KMS-11 (cell line): ENCODE measurements around the gene ZBTB20.

Source experiments
- H2AFZ ChIP-seq: fragments of 200-600 bp; sonication (generic); 2 replicates; pipeline ENCODE4 v1.6.1; 2016; ENCODE audit warnings: antibody characterized with exemption, mixed run types, low read depth
- H3K27ac ChIP-seq: fragments of 200-600 bp; sonication (generic); 2 replicates; pipeline ENCODE4 v1.6.1; 2016; ENCODE audit warnings: mild to moderate bottlenecking, mixed run types
- H3K27me3 ChIP-seq: fragments of 200-600 bp; sonication (generic); 2 replicates; pipeline ENCODE4 v1.6.1; 2017; ENCODE audit warnings: mild to moderate bottlenecking, low read depth, mixed run types, moderate library complexity; ENCODE audit not compliant: insufficient read depth
- H3K36me3 ChIP-seq: fragments of 200-600 bp; sonication (generic); 2 replicates; pipeline ENCODE4 v1.6.1; 2017; ENCODE audit warnings: mild to moderate bottlenecking, mixed run types; ENCODE audit not compliant: insufficient read depth
- H3K4me1 ChIP-seq: fragments of 200-600 bp; sonication (generic); 2 replicates; pipeline ENCODE4 v1.6.1; 2016; ENCODE audit warnings: mild to moderate bottlenecking, low read depth, mixed run types; ENCODE audit not compliant: poor library complexity, severe bottlenecking
- H3K4me2 ChIP-seq: fragments of 200-600 bp; sonication (generic); 2 replicates; pipeline ENCODE4 v1.7.0; 2016; ENCODE audit warnings: mild to moderate bottlenecking, mixed run types
- H3K4me3 ChIP-seq: fragments of 200-600 bp; sonication (generic); IDR thresholded peaks from 2 replicates; pipeline ENCODE4 v1.6.1; 2017; ENCODE audit warnings: low read depth, low read length, mixed read lengths; ENCODE audit not compliant: insufficient read depth
- H3K79me2 ChIP-seq: fragments of 200-600 bp; sonication (generic); 2 replicates; pipeline ENCODE4 v1.6.1; 2016; ENCODE audit warnings: low read depth, mixed run types; ENCODE audit not compliant: insufficient read depth
- H3K9ac ChIP-seq: fragments of 200-600 bp; sonication (generic); 2 replicates; pipeline ENCODE4 v1.6.1; 2016; ENCODE audit warnings: mild to moderate bottlenecking, mixed run types
- H4K20me1 ChIP-seq: fragments of 200-600 bp; sonication (generic); 2 replicates; pipeline ENCODE4 v1.6.1; 2016; ENCODE audit warnings: mild to moderate bottlenecking, mixed run types; ENCODE audit not compliant: insufficient read depth
- CTCF ChIP-seq: fragments of 200-600 bp; sonication (generic); conservative IDR thresholded peaks from 2 replicates; pipeline ENCODE4 v1.6.1; 2017; ENCODE audit warnings: low read depth, mild to moderate bottlenecking, antibody characterized with exemption, low read length, moderate library complexity, mixed read lengths

The ZBTB20 gene

GRCh38 chr3:114884213-114884923, 262.7 kb downstream of the ZBTB20 start:
- Histone ChIP-seq H3K79me2 (no peaks in the 10 kb centered on the region), H2AFZ (no peak overlapping the region), H3K27ac (no peak overlapping the region), H3K4me1 (peaks cover 3% of the 10 kb centered on the region), H4K20me1 (no peaks in the 10 kb centered on the region), H3K27me3 (no peaks in the 10 kb centered on the region), H3K36me3 (no peaks in the 10 kb centered on the region; the same call in 1 of the 2 replicates), H3K4me3 (no peak overlapping the region), H3K4me2 (no peak overlapping the region), H3K9ac (no peak overlapping the region)
- no peak for TF ChIP-seq CTCF

- Histone ChIP-seq H3K79me2 (no peaks in the 10 kb centered on the region), H4K20me1 (no peaks in the 10 kb centered on the region), H3K4me1 (peaks cover 3% of the 10 kb centered on the region), H3K9ac (no peak overlapping the region), H3K4me3 (no peak overlapping the region), H3K27ac (no peak overlapping the region), H3K27me3 (no peaks in the 10 kb centered on the region), H3K4me2 (no peak overlapping the region), H2AFZ (no peak overlapping the region), H3K36me3 (no peaks in the 10 kb centered on the region; the same call in 1 of the 2 replicates)
- no peak for TF ChIP-seq CTCF
Measured at GRCh38 chr3:114880078-114880477, 267.0 kb downstream of the ZBTB20 start.

GRCh38 chr3:114879059-114880031, 267.7 kb downstream of the ZBTB20 start:
- Histone ChIP-seq H2AFZ (no peak overlapping the region), H4K20me1 (no peaks in the 10 kb centered on the region), H3K9ac (no peak overlapping the region), H3K27ac (no peak overlapping the region), H3K4me1 (peaks cover 3% of the 10 kb centered on the region), H3K79me2 (no peaks in the 10 kb centered on the region), H3K4me2 (no peak overlapping the region), H3K27me3 (no peaks in the 10 kb centered on the region), H3K4me3 (no peak overlapping the region), H3K36me3 (no peaks in the 10 kb centered on the region; the same call in 1 of the 2 replicates)
- TF ChIP-seq CTCF, result no peak

GRCh38 chr3:114878114-114878839, 268.8 kb downstream of the ZBTB20 start:
- Histone ChIP-seq H3K27me3 (no peaks in the 10 kb centered on the region), H3K9ac (no peak overlapping the region), H3K27ac (no peak overlapping the region), H2AFZ (no peak overlapping the region), H3K79me2 (no peaks in the 10 kb centered on the region), H3K4me3 (no peak overlapping the region), H3K4me1 (peaks cover 3% of the 10 kb centered on the region), H3K4me2 (no peak overlapping the region), H4K20me1 (no peaks in the 10 kb centered on the region), H3K36me3 (no peaks in the 10 kb centered on the region; the same call in 1 of the 2 replicates)
- TF ChIP-seq CTCF, result no peak
